ENCODE measurements around the gene ARAP2.
A peak's percentile ranks its signal among the peaks of the same experiment; 100 is the strongest.

The ARAP2 gene

GRCh38 chr4:36269533-36270173 lies 25.3 kb upstream of the ARAP2 start:
- no peaks in the 10 kb centered on the region for H3K9me2 ChIP-seq (replicated peaks; ENCODE audit: low read depth, low read length)
- H3K4me3 ChIP-seq (ENCODE audit: low read length, poor library complexity, severe bottlenecking) = no peak overlapping the region
- TF ChIP-seq CTCF (conservative IDR thresholded peaks at IDR 0.05; ENCODE audit: low read length) (no peak), EZH2phosphoT487 (IDR thresholded peaks at IDR 0.05; ENCODE audit: borderline replicate concordance) (no peak)
- H3K36me3 ChIP-seq (ENCODE audit: insufficient read depth, low read length) = no peaks in the 10 kb centered on the region
- no peak overlapping the region for H2AFZ ChIP-seq (ENCODE audit: low read length)
- no peaks in the 10 kb centered on the region for H3F3A ChIP-seq (ENCODE audit: low read depth)
- peaks cover 26% of the 10 kb centered on the region for H3K4me1 ChIP-seq (ENCODE audit: insufficient read depth, low read length, poor library complexity, severe bottlenecking)
- H3K9me3 ChIP-seq (ENCODE audit: insufficient read depth, low read depth, low read length) = no peaks in the 10 kb centered on the region
- no peaks in the 10 kb centered on the region for H3K27me3 ChIP-seq (ENCODE audit: insufficient read depth, low read length, poor library complexity, severe bottlenecking)
- H4K20me1 ChIP-seq (ENCODE audit: insufficient read depth, low read length, poor library complexity, severe bottlenecking) = no peaks in the 10 kb centered on the region
- H3K9ac ChIP-seq (ENCODE audit: low read depth, low read length, poor library complexity, severe bottlenecking) = no peak overlapping the region
- H3K4me2 ChIP-seq (ENCODE audit: low read depth, low read length, poor library complexity, severe bottlenecking) = no peak overlapping the region
- no peaks in the 10 kb centered on the region for H3K79me2 ChIP-seq (ENCODE audit: insufficient read depth, low read length)

GRCh38 chr4:36269101-36269500 lies 24.8 kb upstream of the ARAP2 start:
- no peaks in the 10 kb centered on the region for H3K9me2 ChIP-seq (replicated peaks; ENCODE audit: low read depth, low read length)
- peak overlapping the region; percentile 6 for H3K4me2 ChIP-seq (ENCODE audit: low read depth, low read length, poor library complexity, severe bottlenecking)
- no peaks in the 10 kb centered on the region for H3F3A ChIP-seq (ENCODE audit: low read depth)
- H3K4me1 ChIP-seq (ENCODE audit: insufficient read depth, low read length, poor library complexity, severe bottlenecking) = peaks cover 27% of the 10 kb centered on the region
- no peaks in the 10 kb centered on the region for H3K36me3 ChIP-seq (ENCODE audit: insufficient read depth, low read length)
- no peaks in the 10 kb centered on the region for H4K20me1 ChIP-seq (ENCODE audit: insufficient read depth, low read length, poor library complexity, severe bottlenecking)
- no peak for TF ChIP-seq CTCF (conservative IDR thresholded peaks at IDR 0.05; ENCODE audit: low read length)
- TF ChIP-seq EZH2phosphoT487 (IDR thresholded peaks at IDR 0.05; ENCODE audit: borderline replicate concordance) = no peak
- no peak overlapping the region for H2AFZ ChIP-seq (ENCODE audit: low read length)
- H3K27me3 ChIP-seq (ENCODE audit: insufficient read depth, low read length, poor library complexity, severe bottlenecking) = no peaks in the 10 kb centered on the region
- no peak overlapping the region for H3K9ac ChIP-seq (ENCODE audit: low read depth, low read length, poor library complexity, severe bottlenecking)
- H3K4me3 ChIP-seq (ENCODE audit: low read length, poor library complexity, severe bottlenecking) = no peak overlapping the region
- no peaks in the 10 kb centered on the region for H3K79me2 ChIP-seq (ENCODE audit: insufficient read depth, low read length)
- no peaks in the 10 kb centered on the region for H3K9me3 ChIP-seq (ENCODE audit: insufficient read depth, low read depth, low read length)

- H3K9ac ChIP-seq (ENCODE audit: low read depth, low read length, poor library complexity, severe bottlenecking) = no peak overlapping the region
- no peak overlapping the region for H2AFZ ChIP-seq (ENCODE audit: low read length)
- H3K9me2 ChIP-seq (replicated peaks; ENCODE audit: low read depth, low read length) = no peaks in the 10 kb centered on the region
- H3K27me3 ChIP-seq (ENCODE audit: insufficient read depth, low read length, poor library complexity, severe bottlenecking) = no peaks in the 10 kb centered on the region
- no peaks in the 10 kb centered on the region for H3F3A ChIP-seq (ENCODE audit: low read depth)
- peaks cover 30% of the 10 kb centered on the region for H3K4me1 ChIP-seq (ENCODE audit: insufficient read depth, low read length, poor library complexity, severe bottlenecking)
- no peaks in the 10 kb centered on the region for H4K20me1 ChIP-seq (ENCODE audit: insufficient read depth, low read length, poor library complexity, severe bottlenecking)
- no peak overlapping the region for H3K4me3 ChIP-seq (ENCODE audit: low read length, poor library complexity, severe bottlenecking)
- no peaks in the 10 kb centered on the region for H3K79me2 ChIP-seq (ENCODE audit: insufficient read depth, low read length)
- no peaks in the 10 kb centered on the region for H3K9me3 ChIP-seq (ENCODE audit: insufficient read depth, low read depth, low read length)
- no peaks in the 10 kb centered on the region for H3K36me3 ChIP-seq (ENCODE audit: insufficient read depth, low read length)
- H3K4me2 ChIP-seq (ENCODE audit: low read depth, low read length, poor library complexity, severe bottlenecking) = peak overlapping the region; percentile 7
- TF ChIP-seq CTCF (conservative IDR thresholded peaks at IDR 0.05; ENCODE audit: low read length) = no peak
- no peak for TF ChIP-seq EZH2phosphoT487 (IDR thresholded peaks at IDR 0.05; ENCODE audit: borderline replicate concordance)
These were observed 23.4 kb upstream of the ARAP2 start for GRCh38 chr4:36267486-36268268.

Data from Loucy (cell line).